ENCODE results near the gene CAPNS2.

DNA sequence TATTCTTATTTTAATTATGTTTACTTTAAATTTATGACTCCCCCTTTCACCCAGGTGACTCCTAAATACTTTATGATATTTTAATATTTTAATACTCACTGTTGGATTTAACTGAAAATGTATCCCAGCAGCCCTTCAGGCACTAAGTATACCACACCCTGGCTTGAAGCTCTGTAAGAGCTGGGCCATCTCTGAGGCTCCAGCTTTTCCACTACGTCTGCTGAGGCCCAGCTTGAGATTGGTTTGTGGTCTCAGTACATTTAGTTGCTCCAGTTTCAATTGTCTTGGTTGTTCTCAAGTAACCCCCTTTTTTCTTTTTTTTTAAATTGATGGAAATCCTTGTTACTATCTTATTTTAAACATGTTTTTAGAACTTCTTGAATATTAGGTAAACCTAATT lies 27.0 kb upstream of the CAPNS2 start:
- TF ChIP-seq, protein P1, sequence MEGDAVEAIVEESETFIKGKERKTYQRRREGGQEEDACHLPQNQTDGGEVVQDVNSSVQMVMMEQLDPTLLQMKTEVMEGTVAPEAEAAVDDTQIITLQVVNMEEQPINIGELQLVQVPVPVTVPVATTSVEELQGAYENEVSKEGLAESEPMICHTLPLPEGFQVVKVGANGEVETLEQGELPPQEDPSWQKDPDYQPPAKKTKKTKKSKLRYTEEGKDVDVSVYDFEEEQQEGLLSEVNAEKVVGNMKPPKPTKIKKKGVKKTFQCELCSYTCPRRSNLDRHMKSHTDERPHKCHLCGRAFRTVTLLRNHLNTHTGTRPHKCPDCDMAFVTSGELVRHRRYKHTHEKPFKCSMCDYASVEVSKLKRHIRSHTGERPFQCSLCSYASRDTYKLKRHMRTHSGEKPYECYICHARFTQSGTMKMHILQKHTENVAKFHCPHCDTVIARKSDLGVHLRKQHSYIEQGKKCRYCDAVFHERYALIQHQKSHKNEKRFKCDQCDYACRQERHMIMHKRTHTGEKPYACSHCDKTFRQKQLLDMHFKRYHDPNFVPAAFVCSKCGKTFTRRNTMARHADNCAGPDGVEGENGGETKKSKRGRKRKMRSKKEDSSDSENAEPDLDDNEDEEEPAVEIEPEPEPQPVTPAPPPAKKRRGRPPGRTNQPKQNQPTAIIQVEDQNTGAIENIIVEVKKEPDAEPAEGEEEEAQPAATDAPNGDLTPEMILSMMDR (IDR thresholded peaks at IDR 0.05; ENCODE audit: insufficient read depth, low read length, poor library complexity, severe bottlenecking), result no peak
- no peak for TF ChIP-seq EZH2phosphoT487 (conservative IDR thresholded peaks at IDR 0.05; ENCODE audit: low read length)
